Keratinocyte (primary cell): ENCODE results near the gene ANKFN1.

Experiments
- CTCF ChIP-seq, 3 experiments: IDR thresholded peaks in 1 of 3; conservative IDR thresholded peaks in 1 of 3; optimal IDR thresholded peaks in 1 of 3; 2 replicates in 2 of 3; 3 replicates in 1 of 3; pipeline versions ENCODE3 to v1.5.1; 2011; ENCODE audit warnings: low read length in 3 of 3, mild to moderate bottlenecking in 3 of 3, moderate library complexity in 2 of 3, control low read depth in 1 of 3, inconsistent platforms in 1 of 3; ENCODE audit not compliant: insufficient read depth in 2 of 3; ENCODE audit errors: extremely low read depth in 1 of 3
- EZH2 ChIP-seq: IDR thresholded peaks from one replicate; pipeline ENCODE4 v1.6.1; 2012; ENCODE audit warnings: inconsistent platforms, mild to moderate bottlenecking, low read length, moderate library complexity

- TF ChIP-seq CTCF (optimal IDR thresholded peaks at IDR 0.05 in 1 of 3, IDR thresholded peaks at IDR 0.05 in 1 of 3, conservative IDR thresholded peaks at IDR 0.05 in 1 of 3; ENCODE audit: extremely low read depth in 1 of 3, insufficient read depth in 2 of 3, low read length in 3 of 3) (no peak), EZH2 (no peak)
Observed at GRCh38 chr17:56173026-56173425, 19.8 kb downstream of the ANKFN1 start.
